Peyer's patch (tissue), 4 donors: ENCODE measurements around the gene PCDH1. TPM values are rescaled to one million over a fixed set of nuclear protein-coding genes. Genes with fewer than 3 reads are reported as not detected.

Experiments used
- DNase-seq, 3 donors: peaks; one replicate each; pipeline ENCODE4 v3.0.0-alpha.2; 2017 to 2019
- H3K27ac ChIP-seq, 4 donors: fragments of 200-600 bp; sonication (generic); one replicate each; pipeline ENCODE4 v1.5.1; 2016 to 2019
- H3K27me3 ChIP-seq, 2 donors: fragments of 200-600 bp; sonication (generic); one replicate each; pipeline ENCODE4 v1.5.1; 2019
- H3K36me3 ChIP-seq, 3 donors: fragments of 200-600 bp; sonication (generic); one replicate each; pipeline ENCODE4 v1.5.1; 2016 to 2019
- H3K4me1 ChIP-seq, 4 donors: fragments of 200-600 bp; sonication (generic); one replicate each; pipeline ENCODE4 v1.5.1; 2016 to 2019
- H3K4me3 ChIP-seq, 4 donors: fragments of 200-600 bp; sonication (generic); 1 replicate in 3 of 4; 2 replicates in 1 of 4; pipeline ENCODE4 v1.5.1; 2016 to 2019; ENCODE audit warnings: mild to moderate bottlenecking in 1 of 4
- H3K9me3 ChIP-seq, 4 donors: fragments of 200-600 bp; sonication (generic); one replicate each; pipeline ENCODE4 v1.5.1; 2016 to 2019; ENCODE audit warnings: mild to moderate bottlenecking in 1 of 4
- CTCF ChIP-seq, 6 experiments: fragments of 450-650 bp in 4 of 6; fragments of 200-600 bp in 2 of 6; sonication (generic) in 1 of 6; IDR thresholded peaks; one replicate each; pipeline ENCODE4 v1.5.1; 2017 to 2019; ENCODE audit warnings: antibody characterized with exemption in 6 of 6, mild to moderate bottlenecking in 3 of 6, moderate library complexity in 1 of 6
- POLR2A ChIP-seq, 2 donors: fragments of 450-650 bp; IDR thresholded peaks; one replicate each; pipeline ENCODE4 v1.5.1; 2017; ENCODE audit warnings: antibody characterized with exemption in 2 of 2, mild to moderate bottlenecking in 2 of 2, moderate library complexity in 2 of 2
- total RNA-seq, 4 donors: library from RNA; depleted of rRNA; stranded (reverse); fragments of >200 nt; gene quantifications; one replicate each; pipeline ENCODE4 v1.1.0, GENCODE V29; 2016

PCDH1 gene
- total RNA-seq, 4 donors from 2014 or later = 64.4 to 169 (median 164) TPM

GRCh38 chr5:141815051-141815795 lies 63.0 kb downstream of the PCDH1 start:
- no peaks in the 10 kb centered on the region for H3K27me3 ChIP-seq
- H3K4me1 ChIP-seq = peaks cover 0 to 5% (median 0%) of the 10 kb centered on the region in 4 donors
- DNase-seq = no peak
- no peaks in the 10 kb centered on the region for H3K9me3 ChIP-seq
- no peak overlapping the region for H3K4me3 ChIP-seq
- no peaks in the 10 kb centered on the region for H3K36me3 ChIP-seq
- TF ChIP-seq CTCF (IDR thresholded peaks at IDR 0.05) (no peak), POLR2A (IDR thresholded peaks at IDR 0.05) (no peak)
- H3K27ac ChIP-seq = no peak overlapping the region

GRCh38 chr5:141814064-141814964 lies 63.9 kb downstream of the PCDH1 start:
- Histone ChIP-seq H3K9me3 (no peaks in the 10 kb centered on the region), H3K36me3 (no peaks in the 10 kb centered on the region), H3K4me1 (peaks cover 0 to 5% (median 0%) of the 10 kb centered on the region in 4 donors), H3K27ac (no peak overlapping the region), H3K4me3 (no peak overlapping the region), H3K27me3 (no peaks in the 10 kb centered on the region)
- DNase-seq = peak; percentile 26 to 77 (median 68)
- peak in 5 of 6 experiments; percentile 20 to 56 (median 51) for TF ChIP-seq CTCF (IDR thresholded peaks at IDR 0.05)
- no peak for TF ChIP-seq POLR2A (IDR thresholded peaks at IDR 0.05)

- Histone ChIP-seq H3K27me3 (no peaks in the 10 kb centered on the region), H3K27ac (no peak overlapping the region), H3K36me3 (no peaks in the 10 kb centered on the region), H3K9me3 (no peaks in the 10 kb centered on the region), H3K4me3 (no peak overlapping the region), H3K4me1 (peaks cover 0 to 5% (median 0%) of the 10 kb centered on the region in 4 donors)
- no peak for DNase-seq
- TF ChIP-seq CTCF (IDR thresholded peaks at IDR 0.05) (no peak), POLR2A (IDR thresholded peaks at IDR 0.05) (no peak)
These were observed 65.7 kb downstream of the PCDH1 start for GRCh38 chr5:141812512-141812911.

GRCh38 chr5:141811287-141812155 lies 66.7 kb downstream of the PCDH1 start:
- Histone ChIP-seq H3K9me3 (no peaks in the 10 kb centered on the region), H3K27me3 (no peaks in the 10 kb centered on the region), H3K4me3 (no peak overlapping the region), H3K27ac (no peak overlapping the region), H3K36me3 (no peaks in the 10 kb centered on the region), H3K4me1 (peaks cover 0 to 5% (median 0%) of the 10 kb centered on the region in 4 donors)
- TF ChIP-seq POLR2A (IDR thresholded peaks at IDR 0.05) (no peak), CTCF (IDR thresholded peaks at IDR 0.05) (peak in 4 of 6 experiments; percentile 48 to 51 (median 48))
- DNase-seq = peak in 1 of 3 donors; percentile 50

GRCh38 chr5:141810702-141811101 lies 67.5 kb downstream of the PCDH1 start:
- no peak overlapping the region for H3K4me3 ChIP-seq
- no peak for DNase-seq
- peaks cover 0 to 5% (median 0%) of the 10 kb centered on the region in 4 donors for H3K4me1 ChIP-seq
- TF ChIP-seq POLR2A (IDR thresholded peaks at IDR 0.05) (no peak), CTCF (IDR thresholded peaks at IDR 0.05) (no peak)
- H3K36me3 ChIP-seq = no peaks in the 10 kb centered on the region
- H3K9me3 ChIP-seq = no peaks in the 10 kb centered on the region
- no peaks in the 10 kb centered on the region for H3K27me3 ChIP-seq
- no peak overlapping the region for H3K27ac ChIP-seq
